Ishikawa (cell line): ENCODE results near the gene ZIC3.

ENCODE experiments used
- EGR1 ChIP-seq: IDR thresholded peaks from 2 replicates; pipeline ENCODE4 v1.6.1; 2012
- EP300 ChIP-seq: IDR thresholded peaks from 2 replicates; pipeline ENCODE4 v1.6.1; 2012; ENCODE audit warnings: borderline replicate concordance
- RAD21 ChIP-seq: IDR thresholded peaks from 2 replicates; pipeline ENCODE4 v1.6.1; 2012; ENCODE audit warnings: low read depth
- REST ChIP-seq: IDR thresholded peaks from 2 replicates; pipeline ENCODE4 v1.6.1; 2012; ENCODE audit warnings: low read depth, mild to moderate bottlenecking
- TAF1 ChIP-seq: IDR thresholded peaks from 2 replicates; pipeline ENCODE4 v1.6.1; 2012; ENCODE audit warnings: low read depth, mild to moderate bottlenecking
- TEAD4 ChIP-seq: IDR thresholded peaks from 2 replicates; pipeline ENCODE4 v1.6.1; 2012
- USF1 ChIP-seq: IDR thresholded peaks from 2 replicates; pipeline ENCODE4 v1.6.1; 2012
- YY1 ChIP-seq: IDR thresholded peaks from 2 replicates; pipeline ENCODE4 v1.6.1; 2012; ENCODE audit warnings: low read depth

- no peak for TF ChIP-seq REST
- TF ChIP-seq TAF1 = no peak
- TF ChIP-seq RAD21 = no peak
- TF ChIP-seq EGR1 = no peak
- no peak for TF ChIP-seq YY1
- TF ChIP-seq EP300 = no peak
- TF ChIP-seq TEAD4 = no peak
- TF ChIP-seq USF1 = no peak
Observed at GRCh38 chrX:137549073-137549472, 16.9 kb upstream of the ZIC3 start.
